ENCODE data around the gene ATRN.
"Not testable (repeated sequence)": the region's sequence is repeated elsewhere in the genome, so short reads cannot be mapped to it uniquely, and the experiment has no call there.

The ATRN gene

DNA sequence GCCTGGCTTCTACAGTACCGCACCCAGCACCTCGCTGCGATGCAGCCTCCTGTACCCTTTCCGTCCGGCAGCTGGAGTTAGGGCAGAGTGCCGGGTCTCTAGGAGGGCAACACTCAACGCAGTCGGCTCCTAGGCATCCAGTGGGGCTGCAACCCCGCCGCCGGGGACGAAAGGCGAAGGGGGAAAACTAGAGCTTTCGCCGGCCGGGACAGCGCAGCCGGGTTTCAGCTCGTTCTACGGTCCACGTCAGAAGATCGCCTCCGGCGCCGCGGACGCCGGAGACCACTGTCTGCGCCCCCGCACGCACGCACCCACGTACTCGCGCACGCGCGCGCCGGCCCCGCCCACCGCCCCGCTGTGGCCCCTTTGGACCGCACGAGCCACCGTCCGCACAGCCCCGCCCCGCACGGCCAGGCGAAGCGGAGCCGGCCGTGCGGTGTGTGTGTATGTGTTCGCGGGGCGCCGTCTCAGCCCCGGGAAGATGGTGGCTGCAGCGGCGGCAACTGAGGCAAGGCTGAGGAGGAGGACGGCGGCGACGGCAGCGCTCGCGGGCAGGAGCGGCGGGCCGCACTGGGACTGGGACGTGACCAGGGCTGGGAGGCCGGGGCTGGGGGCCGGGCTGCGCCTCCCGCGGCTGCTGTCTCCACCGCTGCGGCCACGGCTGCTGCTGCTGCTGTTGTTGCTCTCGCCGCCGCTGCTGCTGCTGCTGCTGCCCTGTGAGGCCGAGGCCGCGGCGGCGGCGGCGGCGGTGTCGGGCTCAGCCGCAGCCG, at the start of gene ATRN:
TSS of gene ATRN (plus strand) at position 392 of the 770 bp plus-strand sequence. CDS start at position 482, 90 bp downstream.
- DNase-seq = peak; percentile 97

- no peak for DNase-seq
Observed at GRCh38 chr20:3421985-3422384, 48.8 kb upstream of the ATRN start.

DNA sequence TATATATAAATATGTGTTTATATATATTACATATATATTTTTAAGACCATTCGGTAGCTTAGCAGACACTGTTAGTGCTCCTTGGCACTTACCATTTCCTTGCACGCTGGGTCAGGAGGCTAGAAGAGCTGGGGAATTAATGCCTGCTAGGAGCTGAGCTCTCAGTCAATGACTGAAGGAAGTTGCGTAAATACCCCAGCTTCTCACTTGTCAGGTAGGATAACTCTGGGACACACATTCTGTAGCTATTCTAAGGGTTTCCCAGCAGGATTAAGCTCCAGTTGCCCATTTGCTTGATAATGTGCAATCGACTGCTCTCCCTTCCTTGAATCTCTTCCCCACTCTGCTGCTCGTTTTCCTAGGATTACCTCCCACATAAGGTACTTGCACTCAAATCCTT, 47.7 kb upstream of the ATRN start:
- no peak for DNase-seq

DNA sequence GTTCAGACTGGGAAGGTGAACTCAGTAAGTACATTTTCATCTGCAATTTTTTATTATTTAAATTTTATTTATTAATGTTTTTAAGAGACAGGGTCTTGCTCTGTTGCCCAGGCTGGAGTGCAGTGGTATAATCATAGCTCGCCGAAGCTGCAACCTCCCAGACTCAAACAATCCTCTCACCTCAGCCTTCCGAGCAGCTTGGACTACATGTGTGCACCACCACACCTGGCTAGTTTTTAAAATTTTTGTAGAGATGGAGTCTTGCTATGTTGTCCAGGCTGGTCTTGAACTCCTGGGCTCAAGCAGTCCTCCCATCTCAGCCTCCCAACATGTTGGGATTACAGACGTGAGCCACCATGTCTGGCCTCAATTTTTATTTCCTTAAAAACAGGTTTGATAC, 44.1 kb upstream of the ATRN start:
- DNase-seq = not testable (repeated sequence)

DNA sequence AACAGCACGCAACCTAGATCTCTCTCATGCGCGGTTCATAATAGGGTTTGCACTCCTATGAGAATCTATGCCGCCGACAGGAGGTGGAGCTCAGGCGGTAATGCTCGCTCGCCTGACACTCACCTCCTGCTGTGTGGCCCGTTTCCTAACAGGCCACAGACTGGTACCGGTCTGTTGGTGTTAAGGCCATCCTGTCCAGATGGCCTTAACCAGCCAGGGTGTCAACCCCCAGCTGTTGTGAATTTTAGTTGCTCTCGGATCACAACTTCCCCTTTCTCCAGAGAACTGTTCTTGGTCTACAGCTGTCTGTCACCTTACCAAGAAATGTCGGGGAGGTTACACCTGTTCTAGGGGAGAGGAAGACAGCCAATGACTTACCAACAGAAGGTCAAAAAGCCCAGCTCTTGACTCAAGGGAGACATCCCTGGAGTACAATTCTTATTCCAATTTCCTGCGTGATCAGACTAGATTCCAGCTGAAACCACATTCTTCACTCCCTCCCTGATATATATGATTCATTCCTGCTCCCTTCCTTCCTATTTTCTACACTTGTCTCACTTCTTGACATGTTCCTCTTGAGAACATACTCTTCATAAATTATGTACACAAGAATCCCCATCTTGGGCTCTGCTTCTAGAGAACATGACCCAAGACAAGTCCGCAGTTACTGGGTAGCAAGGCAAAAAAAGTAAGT, 40.3 kb upstream of the ATRN start:
- peak; percentile 66 for DNase-seq

- no peak for DNase-seq
Observed at GRCh38 chr20:3431109-3431508, 39.7 kb upstream of the ATRN start.

DNA sequence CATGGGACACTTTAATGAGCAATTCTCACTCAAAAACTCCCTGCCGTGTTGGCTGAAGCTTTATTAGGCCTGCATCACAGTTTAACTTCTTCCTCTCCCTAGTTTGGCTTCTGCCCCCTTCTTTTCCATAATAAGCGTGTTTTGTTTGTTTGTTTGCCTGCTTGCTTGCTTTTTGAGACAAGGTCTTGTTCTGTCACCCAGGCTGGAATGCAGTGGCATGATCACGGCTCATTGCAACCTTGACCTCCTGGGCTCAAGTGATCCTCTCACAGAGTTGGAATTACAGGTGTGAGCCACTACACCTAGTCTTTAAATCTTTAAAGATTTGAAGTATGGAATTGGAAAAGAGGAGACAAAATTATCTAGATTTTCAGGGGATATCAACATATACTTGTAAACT, 38.0 kb upstream of the ATRN start:
- no peak for DNase-seq

DNA sequence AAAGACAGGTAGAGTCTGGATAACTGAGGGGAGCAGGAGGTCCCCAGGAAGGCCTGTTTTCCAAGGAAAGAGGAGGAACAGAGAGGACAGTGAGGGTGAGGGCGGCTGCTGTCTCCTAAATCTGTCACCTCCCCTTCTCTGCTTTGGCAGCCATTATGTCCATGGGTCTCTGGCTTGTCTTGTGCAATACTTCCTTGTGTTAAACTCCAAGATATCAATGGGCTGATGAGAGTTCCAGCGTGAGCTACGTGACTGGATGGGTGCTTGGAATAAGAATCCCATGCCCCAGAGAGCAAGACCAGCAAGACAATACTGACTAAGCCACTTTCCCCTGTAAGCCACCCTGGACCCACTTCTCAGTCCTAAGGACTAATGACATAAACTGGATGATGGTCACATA, 37.1 kb upstream of the ATRN start:
- no peak for DNase-seq

GRCh38 chr20:3434232-3434631, 36.6 kb upstream of the ATRN start:
- peak; percentile 79 for DNase-seq

- DNase-seq = no peak
Observed at GRCh38 chr20:3436864-3437574, 33.8 kb upstream of the ATRN start.

GRCh38 chr20:3446779-3447178, 24.0 kb upstream of the ATRN start:
- no peak for DNase-seq

DNA sequence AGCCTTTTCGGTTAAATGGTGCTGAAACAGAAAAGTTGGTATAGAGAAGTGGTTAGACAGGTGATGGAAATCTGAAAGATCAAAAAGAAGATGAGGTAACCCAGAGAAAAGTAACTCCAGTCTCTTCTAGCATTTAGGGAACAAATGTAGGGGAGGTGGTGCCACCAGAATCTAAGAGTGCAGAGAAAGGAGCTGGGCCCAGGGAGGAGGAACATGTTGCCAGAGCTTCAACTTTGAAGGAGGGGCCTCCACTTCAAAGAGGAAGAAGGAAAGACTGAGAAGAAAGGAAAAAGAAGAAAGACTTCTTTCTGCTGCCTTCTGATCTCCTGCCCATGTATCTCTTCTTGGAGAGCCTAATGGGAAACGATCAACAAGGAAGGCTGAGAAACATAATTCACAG, 23.5 kb upstream of the ATRN start:
- DNase-seq = no peak

GRCh38 chr20:3449319-3449718, 21.5 kb upstream of the ATRN start:
- DNase-seq = no peak

GRCh38 chr20:3452136-3452535, 18.7 kb upstream of the ATRN start:
- DNase-seq = no peak

- no peak for DNase-seq
Observed at GRCh38 chr20:3452690-3453089, 18.1 kb upstream of the ATRN start.

- no peak for DNase-seq
Observed at GRCh38 chr20:3454831-3455230, 16.0 kb upstream of the ATRN start.

DNA sequence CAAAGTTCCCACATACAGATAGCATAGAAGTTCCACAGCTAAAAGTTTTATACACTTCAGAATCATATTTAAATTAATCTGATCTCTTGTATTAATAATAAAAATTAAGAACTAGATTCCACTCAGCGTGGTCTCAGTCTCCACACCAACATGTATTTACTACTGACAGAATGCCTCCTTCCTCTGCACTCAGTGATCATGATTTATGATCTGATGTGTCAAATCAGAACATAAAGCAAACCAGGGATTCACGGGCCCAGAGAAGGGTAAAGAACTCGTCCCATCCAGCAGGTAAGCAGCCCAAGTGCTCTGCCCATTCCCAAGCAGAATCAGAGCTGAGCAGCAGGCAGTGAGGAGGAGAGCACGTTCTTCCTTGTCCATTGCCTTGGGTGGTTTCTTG, 14.2 kb upstream of the ATRN start:
- no peak for DNase-seq

- DNase-seq = no peak
Observed at GRCh38 chr20:3459881-3460307, 10.9 kb upstream of the ATRN start.

DNA sequence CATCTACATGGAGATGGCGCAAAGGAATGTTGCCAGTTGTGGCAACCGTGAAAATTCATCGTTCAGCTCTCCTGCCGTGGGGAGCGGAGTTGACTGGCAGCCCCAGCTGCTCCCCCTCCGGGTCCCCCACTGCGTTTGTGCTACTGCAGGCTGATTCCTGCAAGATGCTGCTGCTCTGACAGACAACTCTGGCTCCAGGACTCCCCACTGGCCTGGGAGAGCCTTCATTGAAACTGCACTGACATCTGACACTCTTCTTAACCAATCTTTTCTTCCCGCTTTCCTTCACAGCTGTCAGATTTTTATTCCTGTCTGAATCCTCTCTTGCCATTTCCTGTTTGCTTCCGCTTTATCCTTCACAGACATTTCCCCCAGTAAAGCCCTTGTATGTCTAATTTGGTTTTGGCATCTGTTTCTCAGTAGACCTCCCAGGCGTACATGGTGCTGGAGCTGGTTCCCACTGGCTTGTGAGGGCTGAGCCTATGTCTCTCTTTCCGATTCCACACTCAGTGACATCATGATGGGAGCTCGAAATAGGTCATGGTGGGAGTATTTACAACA, 9.5 kb upstream of the ATRN start:
- DNase-seq = no peak

- DNase-seq = no peak
Observed at GRCh38 chr20:3461911-3462677, 8.7 kb upstream of the ATRN start.

- DNase-seq = no peak
Observed at GRCh38 chr20:3464166-3464565, 6.7 kb upstream of the ATRN start.

DNA sequence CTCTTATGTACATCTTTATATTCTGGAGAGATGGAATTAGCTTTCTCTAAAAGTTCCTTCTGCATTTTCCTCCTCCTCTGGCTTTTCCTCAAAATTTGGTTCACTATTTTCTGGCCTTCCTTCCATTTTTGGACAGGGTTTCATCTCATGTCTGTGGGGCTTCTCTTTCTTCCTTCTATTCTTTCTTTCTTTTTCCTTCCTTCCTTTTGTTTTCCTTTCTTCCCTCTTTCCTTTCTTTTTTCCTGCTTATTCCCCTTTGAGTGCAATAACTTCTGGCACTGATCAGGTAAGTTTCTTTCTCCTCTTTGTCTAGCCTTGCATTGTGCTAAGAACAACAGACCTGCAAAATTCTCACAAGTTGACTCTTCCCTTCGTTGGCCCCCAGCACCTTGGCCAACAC, 5.5 kb upstream of the ATRN start:
- no peak for DNase-seq

- DNase-seq = no peak
Observed at GRCh38 chr20:3470208-3470626, 601 bp upstream of the ATRN start.

Measured in suppressor macrophage treated with lipopolysaccharide for 4 hours (primary cell).